GM23248 (cell line): ENCODE data around the gene SPDYE2. TPM values are rescaled to one million over a fixed set of nuclear protein-coding genes. Genes with fewer than 3 reads are reported as not detected.
"Not testable (repeated sequence)": the region's sequence is repeated elsewhere in the genome, so short reads cannot be mapped to it uniquely, and the experiment has no call there.

Experiments used
- DNase-seq: peaks from one replicate; pipeline ENCODE4 v3.0.0-alpha.2; 2015
- H2AFZ ChIP-seq: fragments of 200-600 bp; sonication (generic); 2 replicates; pipeline ENCODE4 v1.6.1; 2016; ENCODE audit warnings: antibody characterized with exemption
- H3F3A ChIP-seq: fragments of 200-600 bp; sonication (generic); 2 replicates; pipeline ENCODE4 v1.6.1; 2016; ENCODE audit warnings: mild to moderate bottlenecking, antibody characterized with exemption, mixed run types; ENCODE audit not compliant: insufficient read depth
- H3K27ac ChIP-seq: fragments of 200-600 bp; sonication (generic); 2 replicates; pipeline ENCODE4 v1.5.1; 2016; ENCODE audit warnings: mild to moderate bottlenecking
- H3K27me3 ChIP-seq: fragments of 200-600 bp; sonication (generic); replicated peaks from 2 replicates; pipeline ENCODE4 v1.6.1; 2016; ENCODE audit warnings: mild to moderate bottlenecking; ENCODE audit not compliant: insufficient read depth
- H3K36me3 ChIP-seq: fragments of 200-600 bp; sonication (generic); 2 replicates; pipeline ENCODE4 v1.6.1; 2016; ENCODE audit warnings: low read depth, mild to moderate bottlenecking
- H3K4me1 ChIP-seq: fragments of 200-600 bp; sonication (generic); 2 replicates; pipeline ENCODE4 v1.6.1; 2016; ENCODE audit warnings: mild to moderate bottlenecking; ENCODE audit not compliant: insufficient read depth
- H3K4me2 ChIP-seq: fragments of 200-600 bp; sonication (generic); one replicate; pipeline ENCODE4 v1.6.1; 2016; ENCODE audit warnings: mild to moderate bottlenecking; ENCODE audit not compliant: unreplicated experiment
- H3K4me3 ChIP-seq: fragments of 200-600 bp; sonication (generic); 2 replicates; pipeline ENCODE4 v1.5.1; 2016; ENCODE audit warnings: mild to moderate bottlenecking
- H3K79me2 ChIP-seq: fragments of 200-600 bp; sonication (generic); 2 replicates; pipeline ENCODE4 v1.6.1; 2016; ENCODE audit warnings: mild to moderate bottlenecking; ENCODE audit not compliant: insufficient read depth
- H3K9ac ChIP-seq: fragments of 200-600 bp; sonication (generic); 2 replicates; pipeline ENCODE4 v1.6.1; 2016; ENCODE audit warnings: mild to moderate bottlenecking
- H3K9me2 ChIP-seq: fragments of 200-600 bp; sonication (generic); 2 replicates; pipeline ENCODE4 v1.6.1; 2016; ENCODE audit warnings: mixed run types, mild to moderate bottlenecking, moderate library complexity; ENCODE audit not compliant: insufficient read depth
- H3K9me3 ChIP-seq: fragments of 200-600 bp; sonication (generic); one replicate; pipeline ENCODE4 v1.6.1; 2017; ENCODE audit warnings: low read depth
- H4K20me1 ChIP-seq: fragments of 200-600 bp; sonication (generic); 2 replicates; pipeline ENCODE4 v1.6.0; 2016; ENCODE audit not compliant: insufficient read depth
- WGBS, 2 experiments: methylation state at CpG; one replicate each; pipeline ENCODE4 v1.1.6; 2015 to 2017; ENCODE audit warnings: low lambda C conversion rate in 2 of 2, low coverage in 1 of 2; ENCODE audit errors: missing lambda C conversion rate in 2 of 2; 5-methylcytosine and 5-hydroxymethylcytosine counted together
- in situ Hi-C: fragments of 300-500 bp; cut with MboI; formaldehyde crosslinking; loops from 2 replicates; pipeline ENCODE4 v1.15.0; 2020
- polyA plus RNA-seq: library from polyadenylated mRNA; unstranded; fragments of >200 nt; fragmentation: Nextera tagmentation; extraction: Ambion mirVana; gene quantifications from 2 replicates; pipeline ENCODE4 v1.2.1, GENCODE V29; 2016
- total RNA-seq: library from RNA; depleted of rRNA; stranded (reverse); fragments of >200 nt; shearing (Covaris generic); gene quantifications from 2 replicates; pipeline ENCODE4 v1.2.3, GENCODE V29; 2014

The SPDYE2 gene
- total and polyA plus RNA-seq, 2 experiments from 2014 or later, result 0.59 TPM; not detected in 1

- H2AFZ ChIP-seq, DNase-seq, H3K4me3 ChIP-seq, H4K20me1 ChIP-seq, H3K4me1 ChIP-seq, H3K79me2 ChIP-seq, H3K9me3 ChIP-seq, H3F3A ChIP-seq, H3K27me3 ChIP-seq, H3K9me2 ChIP-seq, H3K4me2 ChIP-seq, H3K27ac ChIP-seq, in situ Hi-C loops, H3K9ac ChIP-seq, H3K36me3 ChIP-seq: not testable (repeated sequence)
- WGBS, 2 experiments, result 87 to 100% methylated on average over 2 to 5 of the region's 13 CpGs
Measured at GRCh38 chr7:102527822-102528793, 22.9 kb upstream of the SPDYE2 start.

- H3K27me3 ChIP-seq, H2AFZ ChIP-seq, DNase-seq, H3K9me3 ChIP-seq, in situ Hi-C loops, H3K79me2 ChIP-seq, H3K4me1 ChIP-seq, H3K9ac ChIP-seq, H3K9me2 ChIP-seq, H3F3A ChIP-seq, H4K20me1 ChIP-seq, H3K4me2 ChIP-seq, H3K4me3 ChIP-seq, H3K27ac ChIP-seq, H3K36me3 ChIP-seq: not testable (repeated sequence)
- no CpG with 5 or more reads among the region's 7 CpGs for WGBS, 2 experiments
Measured at GRCh38 chr7:102531583-102531982, 19.4 kb upstream of the SPDYE2 start.

GRCh38 chr7:102532127-102532526 lies 18.9 kb upstream of the SPDYE2 start:
- H3K79me2 ChIP-seq, H3K4me1 ChIP-seq, H3K9me3 ChIP-seq, H3K4me2 ChIP-seq, H3F3A ChIP-seq, H2AFZ ChIP-seq, H3K9me2 ChIP-seq, H3K36me3 ChIP-seq, H3K27ac ChIP-seq, H3K4me3 ChIP-seq, H3K9ac ChIP-seq, DNase-seq, H3K27me3 ChIP-seq, in situ Hi-C loops, H4K20me1 ChIP-seq: not testable (repeated sequence)
- WGBS, 2 experiments, result 98 to 100% methylated on average over 1 to 2 of the region's 2 CpGs

- H3K4me3 ChIP-seq, H3K36me3 ChIP-seq, H2AFZ ChIP-seq, H4K20me1 ChIP-seq, H3F3A ChIP-seq, H3K79me2 ChIP-seq, H3K27me3 ChIP-seq, H3K4me2 ChIP-seq, H3K27ac ChIP-seq, DNase-seq, in situ Hi-C loops, H3K9ac ChIP-seq, H3K9me2 ChIP-seq, H3K4me1 ChIP-seq, H3K9me3 ChIP-seq: not testable (repeated sequence)
- WGBS, 2 experiments, result 85 to 91% methylated on average over 2 of the region's 8 CpGs
Measured at GRCh38 chr7:102535062-102535615, 15.9 kb upstream of the SPDYE2 start.

- WGBS, 2 experiments, result 76 to 92% methylated on average over 4 to 5 of the region's 6 CpGs
- H2AFZ ChIP-seq, H3K9me2 ChIP-seq, in situ Hi-C loops, H3K79me2 ChIP-seq, H3K4me2 ChIP-seq, H3K36me3 ChIP-seq, H3K27ac ChIP-seq, H3F3A ChIP-seq, H3K9ac ChIP-seq, H3K4me3 ChIP-seq, H3K4me1 ChIP-seq, H4K20me1 ChIP-seq, H3K27me3 ChIP-seq, H3K9me3 ChIP-seq, DNase-seq: not testable (repeated sequence)
Measured at GRCh38 chr7:102540604-102541003, 10.4 kb upstream of the SPDYE2 start.

GRCh38 chr7:102542083-102542482 lies 8.9 kb upstream of the SPDYE2 start:
- H3K79me2 ChIP-seq, H3K4me1 ChIP-seq, H3K27me3 ChIP-seq, H3K9me2 ChIP-seq, H3K9ac ChIP-seq, H3K27ac ChIP-seq, H3K4me2 ChIP-seq, H4K20me1 ChIP-seq, H3K4me3 ChIP-seq, in situ Hi-C loops, H3F3A ChIP-seq, H2AFZ ChIP-seq, H3K36me3 ChIP-seq, DNase-seq, H3K9me3 ChIP-seq: not testable (repeated sequence)
- WGBS, 2 experiments, result no CpG with 5 or more reads among the region's 8 CpGs

- H3K36me3 ChIP-seq, in situ Hi-C loops: not testable (repeated sequence)
- WGBS, 2 experiments, result 78% methylated on average over 6 of the region's 11 CpGs; no CpG with 5 or more reads in 1 of the 2 experiments
Measured at GRCh38 chr7:102542771-102543170, 8.3 kb upstream of the SPDYE2 start.

More at GRCh38 chr7:102542771-102543170, 8.3 kb upstream of the SPDYE2 start:
- H3K4me2 ChIP-seq, H3K79me2 ChIP-seq, H3F3A ChIP-seq, H3K9me3 ChIP-seq, DNase-seq, H4K20me1 ChIP-seq, H3K4me3 ChIP-seq, H3K9ac ChIP-seq, H3K9me2 ChIP-seq, H2AFZ ChIP-seq, H3K27ac ChIP-seq, H3K4me1 ChIP-seq, H3K27me3 ChIP-seq: not testable (repeated sequence)
